ENCODE data around the gene TPSB2. TPM values are rescaled to one million over a fixed set of nuclear protein-coding genes. Genes with fewer than 3 reads are reported as not detected.
"Not testable (repeated sequence)": the region's sequence is repeated elsewhere in the genome, so short reads cannot be mapped to it uniquely, and the experiment has no call there.

TPSB2 gene
- total RNA-seq, 1 experiment from 2014 or later = not detected

GRCh38 chr16:1192384-1193073, 37.5 kb downstream of the TPSB2 start:
- intact Hi-C loops (cut with micrococcal nuclease; ENCODE audit: unreplicated experiment) = no loop called here
- CTCF ChIA-PET = no interaction called here
- POLR2A ChIA-PET (ENCODE audit: unreplicated experiment) = no interaction called here
- Histone ChIP-seq H3K4me3 (no peak overlapping the region), H3K4me2 (no peak overlapping the region), H3K79me2 (ENCODE audit: low read depth) (no peaks in the 10 kb centered on the region), H4K20me1 (ENCODE audit: insufficient read depth) (0 out of 2 replicates have a peak, but pooled peaks cover 7% of the 10 kb centered on the region), H3K4me1 (replicated peaks; ENCODE audit: insufficient read depth) (no peaks in the 10 kb centered on the region), H3K36me3 (ENCODE audit: low read depth) (no peaks in the 10 kb centered on the region), H3K9me2 (ENCODE audit: insufficient read depth) (no peaks in the 10 kb centered on the region), H2AFZ (no peak overlapping the region), H3K27ac (no peak overlapping the region), H3K27me3 (ENCODE audit: insufficient read depth, low read depth) (peaks cover 14% of the 10 kb centered on the region; the same call in 1 of the 2 replicates), H3F3A (ENCODE audit: insufficient read depth, low read depth) (no peaks in the 10 kb centered on the region), H3K9me3 (ENCODE audit: insufficient read depth, low read depth) (no peaks in the 10 kb centered on the region)
- TF ChIP-seq EZH2 (IDR thresholded peaks at IDR 0.05; ENCODE audit: low read depth) (no peak), CTCF (conservative IDR thresholded peaks at IDR 0.05) (no peak)
- no peak for DNase-seq
- no TSS peak for BruUV-seq (replicated peaks)

GRCh38 chr16:1190789-1191188, 39.2 kb downstream of the TPSB2 start:
- H3K9me2 ChIP-seq (ENCODE audit: insufficient read depth); H3K4me2 ChIP-seq; H3K9me3 ChIP-seq (ENCODE audit: insufficient read depth, low read depth); POLR2A ChIA-PET (ENCODE audit: unreplicated experiment); intact Hi-C loops (cut with micrococcal nuclease; ENCODE audit: unreplicated experiment); H2AFZ ChIP-seq; BruUV-seq (replicated peaks); H3K79me2 ChIP-seq (ENCODE audit: low read depth); H3K4me1 ChIP-seq (replicated peaks; ENCODE audit: insufficient read depth); H3K27ac ChIP-seq; H3K4me3 ChIP-seq; DNase-seq; CTCF ChIA-PET; H3F3A ChIP-seq (ENCODE audit: insufficient read depth, low read depth); H3K36me3 ChIP-seq (ENCODE audit: low read depth); H4K20me1 ChIP-seq (ENCODE audit: insufficient read depth): not testable (repeated sequence)
- H3K27me3 ChIP-seq (ENCODE audit: insufficient read depth, low read depth) = peaks cover 11% of the 10 kb centered on the region; the same call in 1 of the 2 replicates

- Histone ChIP-seq H3K4me1 (replicated peaks; ENCODE audit: insufficient read depth) (no peaks in the 10 kb centered on the region), H3K27me3 (ENCODE audit: insufficient read depth, low read depth) (peaks cover 18% of the 10 kb centered on the region; the same call in 1 of the 2 replicates), H3K9me3 (ENCODE audit: insufficient read depth, low read depth) (no peaks in the 10 kb centered on the region), H3K4me3 (no peak overlapping the region), H3F3A (ENCODE audit: insufficient read depth, low read depth) (no peaks in the 10 kb centered on the region), H3K4me2 (no peak overlapping the region), H2AFZ (no peak overlapping the region), H3K27ac (no peak overlapping the region), H3K9me2 (ENCODE audit: insufficient read depth) (no peaks in the 10 kb centered on the region), H3K36me3 (ENCODE audit: low read depth) (no peaks in the 10 kb centered on the region), H3K79me2 (ENCODE audit: low read depth) (no peaks in the 10 kb centered on the region), H4K20me1 (ENCODE audit: insufficient read depth) (0 out of 2 replicates have a peak, but pooled peaks cover 3% of the 10 kb centered on the region)
- BruUV-seq (replicated peaks) = no TSS peak
- CTCF ChIA-PET = interaction anchor here (0.6 kb wide), 1 partner anchor 14 kb away, joined by 7 read pairs; no protein-coding TSS in a partner anchor
- TF ChIP-seq EZH2 (IDR thresholded peaks at IDR 0.05; ENCODE audit: low read depth) (no peak), CTCF (conservative IDR thresholded peaks at IDR 0.05) (no peak)
- POLR2A ChIA-PET (ENCODE audit: unreplicated experiment) = interaction anchor here (0.6 kb wide), 1 partner anchor 448 kb away, joined by 3 read pairs; the partner anchor contains the start of gene CIAO3
- no peak for DNase-seq
- intact Hi-C loops (cut with micrococcal nuclease; ENCODE audit: unreplicated experiment) = no loop called here
Measured at GRCh38 chr16:1189455-1189854, 40.5 kb downstream of the TPSB2 start.
